Lung (tissue), 12 donors: ENCODE measurements around the gene FGF21. TPM values are rescaled to one million over a fixed set of nuclear protein-coding genes. Genes with fewer than 3 reads are reported as not detected.

ENCODE experiments used
- ATAC-seq: fragments of 200-7000 bp; cut with Tn5 transposase; one replicate; pipeline ENCODE4 v1.9.1; 2020; ENCODE audit warnings: moderate number of reproducible peaks; ENCODE audit not compliant: insufficient read depth, low FRiP score
- DNase-seq, 3 donors: peaks; one replicate each; pipeline ENCODE4 v3.0.0-alpha.2; 2013 to 2017
- H3K27ac ChIP-seq, 2 donors: one replicate each; pipeline ENCODE4 v1.5.1; 2013; ENCODE audit warnings: mild to moderate bottlenecking in 2 of 2, moderate library complexity in 2 of 2, control low read depth in 1 of 2, inconsistent platforms in 1 of 2, low read depth in 1 of 2, low read length in 1 of 2
- H3K27me3 ChIP-seq, 3 donors: one replicate each; pipeline ENCODE4 v1.5.1; 2013; ENCODE audit warnings: low read length in 2 of 3; ENCODE audit not compliant: control insufficient read depth in 3 of 3, insufficient read depth in 3 of 3
- H3K36me3 ChIP-seq, 4 donors: one replicate each; pipeline ENCODE4 v1.5.1; 2013; ENCODE audit warnings: low read length in 4 of 4, mild to moderate bottlenecking in 1 of 4, moderate library complexity in 1 of 4; ENCODE audit not compliant: control insufficient read depth in 4 of 4, insufficient read depth in 4 of 4
- H3K4me1 ChIP-seq, 5 donors: one replicate each; pipeline ENCODE4 v1.5.1; 2013; ENCODE audit warnings: low read length in 5 of 5, mild to moderate bottlenecking in 2 of 5, moderate library complexity in 1 of 5; ENCODE audit not compliant: control insufficient read depth in 5 of 5, insufficient read depth in 5 of 5
- H3K4me3 ChIP-seq: one replicate; pipeline ENCODE4 v1.5.1; 2013; ENCODE audit warnings: mild to moderate bottlenecking, control low read depth, moderate library complexity
- H3K9ac ChIP-seq, 2 donors: one replicate each; pipeline ENCODE4 v1.5.1; 2013; ENCODE audit warnings: low read length in 2 of 2, control low read depth in 1 of 2; ENCODE audit not compliant: insufficient read depth in 1 of 2
- H3K9me3 ChIP-seq, 4 donors: one replicate each; pipeline ENCODE4 v1.5.1; 2013; ENCODE audit warnings: low read length in 3 of 4, mild to moderate bottlenecking in 1 of 4, moderate library complexity in 1 of 4; ENCODE audit not compliant: control insufficient read depth in 4 of 4, insufficient read depth in 3 of 4
- CTCF ChIP-seq: IDR thresholded peaks from 2 replicates; pipeline ENCODE4 v1.5.1; 2012; ENCODE audit warnings: mild to moderate bottlenecking; ENCODE audit errors: control extremely low read depth, extremely low read depth
- WGBS, 2 donors: extraction: QIAGEN DNeasy Blood & Tissue Kit; methylation state at CpG; one replicate each; pipeline ENCODE4 v1.1.7; 2013; 5-methylcytosine and 5-hydroxymethylcytosine counted together
- polyA plus RNA-seq, 2 donors: library from polyadenylated mRNA; stranded (reverse); fragments of 200-250 nt; gene quantifications; one replicate each; pipeline ENCODE4 v1.2.1, GENCODE V29; 2013
- total RNA-seq, 2 donors: library from RNA; depleted of rRNA in 1 of 2; stranded (reverse); fragments of >200 nt in 1 of 2; gene quantifications; one replicate each; pipeline ENCODE4 v1.2.1, GENCODE V29; 2014 to 2021
- donor health status: control.
- donor health status: control.
- donor health status: Bipolar disorder and iron deficiency.
- donor health status: healthy.
- donor health status: DM: yes; HTN: yes; CAD: no.

The FGF21 gene
- total and polyA plus RNA-seq, 4 donors: not detected

- no peak for TF ChIP-seq CTCF
Measured at GRCh38 chr19:48728911-48729664, 26.2 kb upstream of the FGF21 start.

GRCh38 chr19:48731452-48731851 is 23.9 kb upstream of the FGF21 start:
- H3K4me1 ChIP-seq: peaks cover 0 to 8% (median 0%) of the 10 kb centered on the region in 5 donors
- no peaks in the 10 kb centered on the region for H3K9me3 ChIP-seq
- no peak overlapping the region for H3K27ac ChIP-seq
- DNase-seq (no peak), ATAC-seq (no peak)
- H3K9ac ChIP-seq: no peak overlapping the region
- no peak for TF ChIP-seq CTCF
- H3K4me3 ChIP-seq: no peak overlapping the region
- peaks cover 0 to 2% (median 0%) of the 10 kb centered on the region in 3 donors for H3K27me3 ChIP-seq
- H3K36me3 ChIP-seq: peaks cover 0 to 13% (median 0%) of the 10 kb centered on the region in 4 donors
- 89 to 95% methylated on average over 4 of the region's 4 CpGs for WGBS, 2 donors

More at GRCh38 chr19:48728911-48729664, 26.2 kb upstream of the FGF21 start:
- no peak overlapping the region for H3K4me3 ChIP-seq
- no peak overlapping the region for H3K9ac ChIP-seq
- H3K36me3 ChIP-seq: peaks cover 0 to 12% (median 0%) of the 10 kb centered on the region in 4 donors
- peaks cover 0 to 14% (median 7%) of the 10 kb centered on the region in 5 donors for H3K4me1 ChIP-seq
- no peaks in the 10 kb centered on the region for H3K9me3 ChIP-seq
- no peak for DNase-seq
- no peak for ATAC-seq
- H3K27me3 ChIP-seq: no peaks in the 10 kb centered on the region
- WGBS, 2 donors: 74 to 84% methylated on average over 68 to 77 of the region's 77 CpGs
- peak overlapping the region in 1 of 2 donors; percentile 14 for H3K27ac ChIP-seq

GRCh38 chr19:48734625-48735024 is 20.7 kb upstream of the FGF21 start:
- Histone ChIP-seq H3K27ac (no peak overlapping the region), H3K4me1 (peaks cover 0 to 11% (median 0%) of the 10 kb centered on the region in 5 donors), H3K9ac (no peak overlapping the region), H3K36me3 (peaks cover 0 to 8% (median 0%) of the 10 kb centered on the region in 4 donors), H3K27me3 (peaks cover 0 to 5% (median under 1%) of the 10 kb centered on the region in 3 donors), H3K4me3 (no peak overlapping the region), H3K9me3 (no peaks in the 10 kb centered on the region)
- ATAC-seq: no peak
- TF ChIP-seq CTCF: no peak
- WGBS, 2 donors: 88 to 96% methylated on average over 9 of the region's 9 CpGs
- no peak for DNase-seq
